ENCODE data around the gene APC. TPM values are rescaled to one million over a fixed set of nuclear protein-coding genes. Genes with fewer than 3 reads are reported as not detected.

The APC gene
- total RNA-seq, 6 donors from 2014 or later: 38.4 to 95.3 (median 71.6) TPM

DNA sequence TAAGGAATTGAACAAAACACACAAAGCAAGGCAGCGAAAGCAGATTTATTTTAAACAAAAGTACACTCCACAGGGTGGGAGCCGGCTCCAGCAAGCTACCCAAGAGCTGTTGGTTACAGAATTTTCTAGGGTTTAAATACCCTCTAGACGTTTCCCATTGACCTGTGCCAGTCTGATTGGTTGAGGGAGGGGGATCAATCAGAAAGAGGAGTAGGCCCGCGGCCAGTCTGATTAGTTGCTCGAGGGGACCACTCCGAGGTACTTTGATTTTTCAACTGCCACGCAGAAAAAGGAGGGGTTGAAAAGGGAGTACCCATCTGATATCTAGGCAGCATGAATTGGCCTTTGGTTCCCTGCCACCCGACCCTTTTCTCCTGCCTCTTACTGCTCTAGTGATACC lies 124.4 kb downstream of the APC start:
- peak overlapping the region; percentile 68 to 77 (median 71) for H3K4me3 ChIP-seq
- H3K27ac ChIP-seq: peak overlapping the region in 2 of 4 donors; percentile 78 to 86
- ATAC-seq (ENCODE audit: low FRiP score in 2 of 2): no peak
- WGBS, 2 donors: 51 to 56% methylated on average over 9 of the region's 9 CpGs
- H3K36me3 ChIP-seq: peaks cover 22 to 41% (median 24%) of the 10 kb centered on the region in 4 donors
- DNase-seq: no peak
- H3K9me3 ChIP-seq: no peaks in the 10 kb centered on the region
- TF ChIP-seq POLR2A (IDR thresholded peaks at IDR 0.05) (no peak), EP300 (IDR thresholded peaks at IDR 0.05) (no peak), POLR2AphosphoS5 (IDR thresholded peaks at IDR 0.05) (no peak)
- TF ChIP-seq, protein P1, sequence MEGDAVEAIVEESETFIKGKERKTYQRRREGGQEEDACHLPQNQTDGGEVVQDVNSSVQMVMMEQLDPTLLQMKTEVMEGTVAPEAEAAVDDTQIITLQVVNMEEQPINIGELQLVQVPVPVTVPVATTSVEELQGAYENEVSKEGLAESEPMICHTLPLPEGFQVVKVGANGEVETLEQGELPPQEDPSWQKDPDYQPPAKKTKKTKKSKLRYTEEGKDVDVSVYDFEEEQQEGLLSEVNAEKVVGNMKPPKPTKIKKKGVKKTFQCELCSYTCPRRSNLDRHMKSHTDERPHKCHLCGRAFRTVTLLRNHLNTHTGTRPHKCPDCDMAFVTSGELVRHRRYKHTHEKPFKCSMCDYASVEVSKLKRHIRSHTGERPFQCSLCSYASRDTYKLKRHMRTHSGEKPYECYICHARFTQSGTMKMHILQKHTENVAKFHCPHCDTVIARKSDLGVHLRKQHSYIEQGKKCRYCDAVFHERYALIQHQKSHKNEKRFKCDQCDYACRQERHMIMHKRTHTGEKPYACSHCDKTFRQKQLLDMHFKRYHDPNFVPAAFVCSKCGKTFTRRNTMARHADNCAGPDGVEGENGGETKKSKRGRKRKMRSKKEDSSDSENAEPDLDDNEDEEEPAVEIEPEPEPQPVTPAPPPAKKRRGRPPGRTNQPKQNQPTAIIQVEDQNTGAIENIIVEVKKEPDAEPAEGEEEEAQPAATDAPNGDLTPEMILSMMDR (IDR thresholded peaks at IDR 0.05): no peak
- peaks cover 23 to 30% (median 27%) of the 10 kb centered on the region in 4 donors for H3K4me1 ChIP-seq
- H3K27me3 ChIP-seq: no peaks in the 10 kb centered on the region

DNA sequence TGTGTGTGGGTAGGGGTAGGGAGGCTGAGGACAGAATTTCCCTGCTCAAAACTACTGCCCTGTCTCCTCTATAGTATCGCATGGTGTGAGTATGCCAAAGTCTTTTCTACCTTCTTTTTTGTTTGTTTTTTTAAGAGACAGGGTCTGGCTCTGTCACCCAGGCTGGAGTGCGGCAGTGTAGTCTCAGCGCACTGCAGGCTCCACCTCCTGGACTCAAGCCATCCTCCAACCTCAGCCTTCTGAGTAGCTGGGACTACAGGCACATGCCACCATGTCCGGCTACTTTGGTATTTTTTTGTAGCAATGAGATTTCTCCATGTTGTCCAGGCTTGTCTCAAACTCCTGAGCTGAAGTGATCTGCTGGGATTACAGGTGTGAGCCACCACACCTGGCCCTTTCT lies 125.9 kb downstream of the APC start:
- Histone ChIP-seq H3K4me3 (no peak overlapping the region), H3K9me3 (no peaks in the 10 kb centered on the region), H3K27me3 (no peaks in the 10 kb centered on the region), H3K4me1 (peaks cover 23 to 30% (median 27%) of the 10 kb centered on the region in 4 donors), H3K36me3 (peaks cover 23 to 55% (median 33%) of the 10 kb centered on the region in 4 donors), H3K27ac (no peak overlapping the region)
- WGBS, 2 donors: 62 to 68% methylated on average over 4 of the region's 4 CpGs
- ATAC-seq (ENCODE audit: low FRiP score in 2 of 2): no peak
- TF ChIP-seq POLR2A (IDR thresholded peaks at IDR 0.05) (no peak), EP300 (IDR thresholded peaks at IDR 0.05) (no peak), POLR2AphosphoS5 (IDR thresholded peaks at IDR 0.05) (no peak)
- TF ChIP-seq, protein P1 (IDR thresholded peaks at IDR 0.05): no peak
- DNase-seq: peak in 1 of 2 donors; percentile 35

DNA sequence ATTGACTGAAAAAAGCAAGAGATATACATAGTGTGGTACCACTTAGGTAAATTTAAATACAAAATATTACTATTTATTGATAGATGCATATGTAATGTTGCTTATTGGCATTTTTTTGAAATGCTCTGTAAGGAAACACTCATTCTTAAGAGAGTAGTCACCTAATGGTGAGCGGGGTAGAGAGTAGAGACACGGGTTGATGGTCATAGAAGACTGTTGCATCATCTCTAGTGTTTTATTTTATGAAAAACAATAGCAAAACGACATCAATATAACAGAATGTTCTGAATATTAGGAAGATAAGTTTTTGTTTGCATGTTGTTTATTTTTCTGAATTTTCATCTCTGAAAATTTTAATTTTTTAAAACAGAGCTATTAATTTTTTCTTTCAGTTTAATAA lies 127.4 kb downstream of the APC start:
- Histone ChIP-seq H3K27ac (no peak overlapping the region), H3K36me3 (peaks cover 24 to 71% (median 44%) of the 10 kb centered on the region in 4 donors), H3K27me3 (no peaks in the 10 kb centered on the region), H3K4me3 (no peak overlapping the region), H3K4me1 (peaks cover 23 to 30% (median 27%) of the 10 kb centered on the region in 4 donors), H3K9me3 (no peaks in the 10 kb centered on the region)
- WGBS, 2 donors: 94 to 95% methylated on average over 3 of the region's 3 CpGs
- ATAC-seq (ENCODE audit: low FRiP score in 2 of 2) (no peak), DNase-seq (no peak)
- TF ChIP-seq, protein P1 (IDR thresholded peaks at IDR 0.05): no peak
- TF ChIP-seq POLR2A (IDR thresholded peaks at IDR 0.05): no peak
- TF ChIP-seq POLR2AphosphoS5 (IDR thresholded peaks at IDR 0.05): no peak
- no peak for TF ChIP-seq EP300 (IDR thresholded peaks at IDR 0.05)

DNA sequence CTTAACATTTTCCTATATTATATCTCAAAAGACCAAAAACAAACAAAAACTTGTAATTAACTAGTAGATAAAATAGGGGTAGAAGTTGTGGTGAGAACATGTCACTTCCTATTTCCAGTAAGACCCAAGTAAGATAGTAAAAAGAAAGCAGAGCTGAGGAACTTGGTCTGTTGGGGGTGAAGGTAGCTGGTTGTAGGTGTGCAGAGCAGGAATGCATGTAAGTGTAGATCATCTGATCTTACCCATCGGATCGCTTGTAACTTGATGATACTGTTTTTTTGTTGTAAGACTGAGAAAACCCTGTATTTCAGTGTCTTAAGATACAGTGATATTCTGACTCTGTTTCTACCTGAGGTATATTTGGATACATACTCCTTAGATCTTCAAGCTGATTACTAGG lies 129.1 kb downstream of the APC start:
- DNase-seq (no peak), ATAC-seq (ENCODE audit: low FRiP score in 2 of 2) (no peak)
- no peaks in the 10 kb centered on the region for H3K27me3 ChIP-seq
- no peaks in the 10 kb centered on the region for H3K9me3 ChIP-seq
- peaks cover 32 to 80% (median 46%) of the 10 kb centered on the region in 4 donors for H3K36me3 ChIP-seq
- H3K27ac ChIP-seq: no peak overlapping the region
- peaks cover 18 to 24% (median 23%) of the 10 kb centered on the region in 4 donors for H3K4me1 ChIP-seq
- H3K4me3 ChIP-seq: no peak overlapping the region
- TF ChIP-seq POLR2A (IDR thresholded peaks at IDR 0.05) (no peak), POLR2AphosphoS5 (IDR thresholded peaks at IDR 0.05) (no peak), EP300 (IDR thresholded peaks at IDR 0.05) (no peak)
- TF ChIP-seq, protein P1 (IDR thresholded peaks at IDR 0.05): no peak
- 92% methylated on average over 2 of the region's 2 CpGs for WGBS, 2 donors

DNA sequence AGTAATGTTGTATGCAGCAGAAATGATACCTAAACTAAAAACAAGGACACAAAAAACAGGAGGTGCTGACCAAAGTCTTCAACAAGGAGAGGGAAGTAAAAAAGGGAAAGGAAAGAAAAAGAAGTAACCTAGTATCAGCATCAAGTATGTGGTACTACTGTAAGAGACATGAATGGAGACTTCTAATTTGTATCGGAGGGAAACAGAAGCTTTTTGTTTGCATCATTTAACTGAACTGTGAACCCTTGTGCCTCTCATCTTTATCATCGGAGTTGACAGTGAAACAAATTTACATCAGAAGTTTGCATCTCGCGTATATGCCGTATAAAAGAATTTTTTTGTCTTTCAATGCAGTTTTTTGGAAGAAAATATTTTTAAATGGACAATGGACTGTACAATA lies 129.7 kb downstream of the APC start:
- Histone ChIP-seq H3K36me3 (peaks cover 32 to 80% (median 46%) of the 10 kb centered on the region in 4 donors), H3K27ac (no peak overlapping the region), H3K27me3 (no peaks in the 10 kb centered on the region), H3K4me1 (peaks cover 11 to 18% (median 17%) of the 10 kb centered on the region in 4 donors), H3K4me3 (no peak overlapping the region), H3K9me3 (no peaks in the 10 kb centered on the region)
- DNase-seq: no peak
- ATAC-seq (ENCODE audit: low FRiP score in 2 of 2): no peak
- WGBS, 2 donors: 93 to 96% methylated on average over 5 of the region's 5 CpGs
- TF ChIP-seq POLR2AphosphoS5 (IDR thresholded peaks at IDR 0.05) (no peak), EP300 (IDR thresholded peaks at IDR 0.05) (no peak), POLR2A (IDR thresholded peaks at IDR 0.05) (no peak)
- TF ChIP-seq, protein P1 (IDR thresholded peaks at IDR 0.05): no peak

All from upper lobe of left lung (tissue), 6 donors.